GM10248 (cell line): ENCODE results near the gene PARD3B.

Experiments
- CTCF ChIA-PET: fragments of 300-600 bp; sonication (Branson Sonifier 250); formaldehyde crosslinking; extraction: SDS; loops from one replicate; lab custom pipeline; 2021; ENCODE audit warnings: antibody characterized with exemption; lab: Yijun Ruan, JAX
- POLR2A ChIA-PET: fragments of 350-650 bp; sonication (Branson Sonifier 250); formaldehyde crosslinking; extraction: SDS; loops from one replicate; lab custom pipeline; 2020; ENCODE audit warnings: antibody characterized with exemption; lab: Yijun Ruan, JAX
- DNase-seq: peaks from one replicate; pipeline ENCODE4 v3.0.0; 2012; ENCODE audit errors: extremely low spot score
- CTCF ChIP-seq: IDR thresholded peaks from 2 replicates; pipeline ENCODE4 v1.5.1; 2012; ENCODE audit warnings: mild to moderate bottlenecking, low read depth; ENCODE audit errors: extremely low read depth, missing control alignments, control extremely low read depth

PARD3B gene

GRCh38 chr2:205056151-205056561 lies 510.9 kb downstream of the PARD3B start:
- POLR2A ChIA-PET = no interaction called here
- CTCF ChIA-PET = no interaction called here
- no peak for DNase-seq

GRCh38 chr2:205058409-205058808 lies 513.1 kb downstream of the PARD3B start:
- no peak for DNase-seq
- CTCF ChIA-PET = no interaction called here
- TF ChIP-seq CTCF = no peak
- POLR2A ChIA-PET = no interaction called here

More at GRCh38 chr2:205056151-205056561, 510.9 kb downstream of the PARD3B start:
- TF ChIP-seq CTCF = no peak

- no peak for DNase-seq
- ChIA-PET CTCF (interaction anchor here (1.5 kb wide), 1 partner anchor 10 kb away, joined by 5 read pairs; no protein-coding TSS in a partner anchor), POLR2A (no interaction called here)
These were observed 515.0 kb downstream of the PARD3B start for GRCh38 chr2:205060269-205060668.

DNA sequence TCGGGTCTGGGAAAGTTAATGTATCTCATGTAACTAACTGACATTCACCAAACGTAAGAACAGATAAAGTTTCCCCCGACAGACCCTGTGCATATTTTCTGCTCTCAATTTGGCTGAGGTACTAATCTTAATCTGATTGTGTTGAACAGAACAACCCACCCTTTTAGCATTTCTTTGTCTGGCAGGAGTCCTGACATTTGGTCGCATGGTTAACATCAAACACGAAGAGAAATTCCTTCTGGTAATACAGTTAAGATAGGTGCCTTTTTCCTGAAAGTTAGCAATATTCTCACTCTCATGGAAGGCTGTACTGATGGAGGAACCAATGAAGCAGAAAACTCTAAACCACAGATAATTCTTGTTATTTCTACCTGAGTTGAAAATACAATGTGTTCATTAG lies 520.8 kb downstream of the PARD3B start:
- CTCF ChIA-PET = no interaction called here

More at GRCh38 chr2:205060269-205060668, 515.0 kb downstream of the PARD3B start:
- no peak for TF ChIP-seq CTCF

GRCh38 chr2:205069928-205070327 lies 524.7 kb downstream of the PARD3B start:
- TF ChIP-seq CTCF = no peak
- CTCF ChIA-PET = interaction anchor here (1.7 kb wide), 1 partner anchor 9 kb away, joined by 5 read pairs; no protein-coding TSS in a partner anchor
- POLR2A ChIA-PET = no interaction called here
- no peak for DNase-seq

More for the DNA sequence above, 520.8 kb downstream of the PARD3B start:
- POLR2A ChIA-PET = no interaction called here
- DNase-seq = no peak
- no peak for TF ChIP-seq CTCF

GRCh38 chr2:205070889-205071288 lies 525.6 kb downstream of the PARD3B start:
- POLR2A ChIA-PET = no interaction called here
- CTCF ChIA-PET = interaction anchor here (0.9 to 1.7 kb wide), 2 partner anchors 9 to 10 kb away, joined by 3 to 5 read pairs; no protein-coding TSS in a partner anchor
- TF ChIP-seq CTCF = no peak
- DNase-seq = no peak
